ENCODE results near the gene KLHL29.

DNA sequence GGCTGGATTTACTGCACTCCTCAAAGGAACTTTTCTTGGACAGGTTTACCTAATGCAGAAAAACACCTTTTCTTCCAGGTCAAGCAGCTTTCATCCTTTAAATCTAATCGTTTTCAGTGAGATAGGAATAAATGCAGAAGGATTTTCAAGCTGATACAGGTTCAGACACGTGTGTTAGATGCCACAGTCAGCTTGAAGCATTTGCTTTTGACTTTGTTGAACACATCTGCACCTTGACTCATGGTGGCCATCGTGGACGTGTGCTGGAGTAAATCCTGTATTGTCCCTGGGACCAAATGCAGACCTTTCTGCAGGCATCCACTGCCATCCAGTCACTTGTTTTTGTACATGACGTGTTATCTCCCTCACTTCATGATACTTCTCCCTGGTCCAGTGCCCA, 61.9 kb downstream of the KLHL29 start:
- TF ChIP-seq, protein P1, sequence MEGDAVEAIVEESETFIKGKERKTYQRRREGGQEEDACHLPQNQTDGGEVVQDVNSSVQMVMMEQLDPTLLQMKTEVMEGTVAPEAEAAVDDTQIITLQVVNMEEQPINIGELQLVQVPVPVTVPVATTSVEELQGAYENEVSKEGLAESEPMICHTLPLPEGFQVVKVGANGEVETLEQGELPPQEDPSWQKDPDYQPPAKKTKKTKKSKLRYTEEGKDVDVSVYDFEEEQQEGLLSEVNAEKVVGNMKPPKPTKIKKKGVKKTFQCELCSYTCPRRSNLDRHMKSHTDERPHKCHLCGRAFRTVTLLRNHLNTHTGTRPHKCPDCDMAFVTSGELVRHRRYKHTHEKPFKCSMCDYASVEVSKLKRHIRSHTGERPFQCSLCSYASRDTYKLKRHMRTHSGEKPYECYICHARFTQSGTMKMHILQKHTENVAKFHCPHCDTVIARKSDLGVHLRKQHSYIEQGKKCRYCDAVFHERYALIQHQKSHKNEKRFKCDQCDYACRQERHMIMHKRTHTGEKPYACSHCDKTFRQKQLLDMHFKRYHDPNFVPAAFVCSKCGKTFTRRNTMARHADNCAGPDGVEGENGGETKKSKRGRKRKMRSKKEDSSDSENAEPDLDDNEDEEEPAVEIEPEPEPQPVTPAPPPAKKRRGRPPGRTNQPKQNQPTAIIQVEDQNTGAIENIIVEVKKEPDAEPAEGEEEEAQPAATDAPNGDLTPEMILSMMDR (conservative IDR thresholded peaks at IDR 0.05; ENCODE audit: low read length): no peak
- no peak for TF ChIP-seq EZH2phosphoT487 (IDR thresholded peaks at IDR 0.05; ENCODE audit: borderline replicate concordance, low read depth, low read length)

All from OCI-LY7 (cell line).